SK-N-MC (cell line): ENCODE measurements around the gene SDK2.

Experiments used
- EZH2 ChIP-seq: fragments of 200-600 bp; sonication (generic); IDR thresholded peaks from one replicate; pipeline ENCODE4 v1.6.1; 2017; ENCODE audit warnings: antibody characterized with exemption
- FOXP2 ChIP-seq: optimal IDR thresholded peaks from 2 replicates; pipeline ENCODE3; 2011; ENCODE audit warnings: mild to moderate bottlenecking, moderate library complexity; ENCODE audit not compliant: insufficient read depth; ENCODE audit errors: extremely low read length, control extremely low read depth
- POLR2AphosphoS5 ChIP-seq: IDR thresholded peaks from 2 replicates; pipeline ENCODE4 v1.6.1; 2012; ENCODE audit warnings: mild to moderate bottlenecking, low read depth, low read length, borderline replicate concordance

- no peak for TF ChIP-seq EZH2
- no peak for TF ChIP-seq POLR2AphosphoS5
- TF ChIP-seq FOXP2: no peak
Measured at GRCh38 chr17:73559532-73559931, 84.7 kb downstream of the SDK2 start.
